Measurements from ENCODE around the gene TMEM106B.

Gene TMEM106B

GRCh38 chr7:12228024-12228423 is 16.9 kb downstream of the TMEM106B start:
- H3F3A ChIP-seq (ENCODE audit: low read depth), result no peaks in the 10 kb centered on the region
- H3K9me2 ChIP-seq (replicated peaks; ENCODE audit: low read depth, low read length), result no peaks in the 10 kb centered on the region
- no peak overlapping the region for H3K4me3 ChIP-seq (ENCODE audit: low read length, poor library complexity, severe bottlenecking)
- H4K20me1 ChIP-seq (ENCODE audit: insufficient read depth, low read length, poor library complexity, severe bottlenecking), result no peaks in the 10 kb centered on the region
- no peak overlapping the region for H3K9ac ChIP-seq (ENCODE audit: low read depth, low read length, poor library complexity, severe bottlenecking)
- H3K27me3 ChIP-seq (ENCODE audit: insufficient read depth, low read length, poor library complexity, severe bottlenecking), result no peaks in the 10 kb centered on the region
- H3K4me2 ChIP-seq (ENCODE audit: low read depth, low read length, poor library complexity, severe bottlenecking), result no peak overlapping the region
- H3K36me3 ChIP-seq (ENCODE audit: insufficient read depth, low read length), result peaks cover 6% of the 10 kb centered on the region; the same call in 1 of the 2 replicates
- H3K79me2 ChIP-seq (ENCODE audit: insufficient read depth, low read length), result no peaks in the 10 kb centered on the region
- H3K4me1 ChIP-seq (ENCODE audit: insufficient read depth, low read length, poor library complexity, severe bottlenecking), result peaks cover 5% of the 10 kb centered on the region
- H3K9me3 ChIP-seq (ENCODE audit: insufficient read depth, low read depth, low read length), result no peaks in the 10 kb centered on the region
- TF ChIP-seq, protein P1, sequence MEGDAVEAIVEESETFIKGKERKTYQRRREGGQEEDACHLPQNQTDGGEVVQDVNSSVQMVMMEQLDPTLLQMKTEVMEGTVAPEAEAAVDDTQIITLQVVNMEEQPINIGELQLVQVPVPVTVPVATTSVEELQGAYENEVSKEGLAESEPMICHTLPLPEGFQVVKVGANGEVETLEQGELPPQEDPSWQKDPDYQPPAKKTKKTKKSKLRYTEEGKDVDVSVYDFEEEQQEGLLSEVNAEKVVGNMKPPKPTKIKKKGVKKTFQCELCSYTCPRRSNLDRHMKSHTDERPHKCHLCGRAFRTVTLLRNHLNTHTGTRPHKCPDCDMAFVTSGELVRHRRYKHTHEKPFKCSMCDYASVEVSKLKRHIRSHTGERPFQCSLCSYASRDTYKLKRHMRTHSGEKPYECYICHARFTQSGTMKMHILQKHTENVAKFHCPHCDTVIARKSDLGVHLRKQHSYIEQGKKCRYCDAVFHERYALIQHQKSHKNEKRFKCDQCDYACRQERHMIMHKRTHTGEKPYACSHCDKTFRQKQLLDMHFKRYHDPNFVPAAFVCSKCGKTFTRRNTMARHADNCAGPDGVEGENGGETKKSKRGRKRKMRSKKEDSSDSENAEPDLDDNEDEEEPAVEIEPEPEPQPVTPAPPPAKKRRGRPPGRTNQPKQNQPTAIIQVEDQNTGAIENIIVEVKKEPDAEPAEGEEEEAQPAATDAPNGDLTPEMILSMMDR (conservative IDR thresholded peaks at IDR 0.05; ENCODE audit: low read length), result no peak
- TF ChIP-seq EZH2phosphoT487 (IDR thresholded peaks at IDR 0.05; ENCODE audit: borderline replicate concordance), result no peak
- H2AFZ ChIP-seq (ENCODE audit: low read length), result no peak overlapping the region

GRCh38 chr7:12229046-12229445 is 18.0 kb downstream of the TMEM106B start:
- Histone ChIP-seq H3K27me3 (ENCODE audit: insufficient read depth, low read length, poor library complexity, severe bottlenecking) (no peaks in the 10 kb centered on the region), H2AFZ (ENCODE audit: low read length) (no peak overlapping the region), H4K20me1 (ENCODE audit: insufficient read depth, low read length, poor library complexity, severe bottlenecking) (no peaks in the 10 kb centered on the region), H3K36me3 (ENCODE audit: insufficient read depth, low read length) (peaks cover 6% of the 10 kb centered on the region; the same call in 1 of the 2 replicates), H3F3A (ENCODE audit: low read depth) (no peaks in the 10 kb centered on the region), H3K79me2 (ENCODE audit: insufficient read depth, low read length) (no peaks in the 10 kb centered on the region), H3K9ac (ENCODE audit: low read depth, low read length, poor library complexity, severe bottlenecking) (no peak overlapping the region), H3K4me3 (ENCODE audit: low read length, poor library complexity, severe bottlenecking) (no peak overlapping the region), H3K4me1 (ENCODE audit: insufficient read depth, low read length, poor library complexity, severe bottlenecking) (no peaks in the 10 kb centered on the region), H3K4me2 (ENCODE audit: low read depth, low read length, poor library complexity, severe bottlenecking) (no peak overlapping the region), H3K9me3 (ENCODE audit: insufficient read depth, low read depth, low read length) (no peaks in the 10 kb centered on the region), H3K9me2 (replicated peaks; ENCODE audit: low read depth, low read length) (no peaks in the 10 kb centered on the region)
- no peak for TF ChIP-seq EZH2phosphoT487 (IDR thresholded peaks at IDR 0.05; ENCODE audit: borderline replicate concordance)
- TF ChIP-seq, protein P1 (conservative IDR thresholded peaks at IDR 0.05; ENCODE audit: low read length), result no peak

DNA sequence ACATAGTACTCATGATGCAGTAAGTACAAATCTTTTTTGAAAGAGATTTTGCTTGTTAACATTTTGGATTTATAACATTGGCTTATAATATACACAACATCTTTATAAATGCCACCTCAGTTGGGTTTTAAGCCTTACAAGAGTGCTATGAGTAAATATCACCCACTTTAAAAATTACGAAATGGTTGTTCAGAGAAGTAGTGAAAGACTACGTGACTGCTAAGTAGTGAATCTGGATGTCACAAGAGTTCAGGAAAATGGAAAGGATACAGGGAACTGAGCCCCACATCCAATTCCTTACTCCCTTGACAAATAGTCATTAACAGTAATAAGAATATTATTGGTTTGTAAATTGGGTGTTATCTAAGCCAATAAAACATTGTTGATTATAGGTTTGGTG is 20.0 kb downstream of the TMEM106B start:
- no peaks in the 10 kb centered on the region for H3K9me3 ChIP-seq (ENCODE audit: insufficient read depth, low read depth, low read length)
- no peak overlapping the region for H3K4me2 ChIP-seq (ENCODE audit: low read depth, low read length, poor library complexity, severe bottlenecking)
- no peak overlapping the region for H3K4me3 ChIP-seq (ENCODE audit: low read length, poor library complexity, severe bottlenecking)
- no peak overlapping the region for H2AFZ ChIP-seq (ENCODE audit: low read length)
- no peaks in the 10 kb centered on the region for H3K27me3 ChIP-seq (ENCODE audit: insufficient read depth, low read length, poor library complexity, severe bottlenecking)
- H3K36me3 ChIP-seq (ENCODE audit: insufficient read depth, low read length), result peaks cover 6% of the 10 kb centered on the region; the same call in 1 of the 2 replicates
- TF ChIP-seq, protein P1 (conservative IDR thresholded peaks at IDR 0.05; ENCODE audit: low read length), result no peak
- TF ChIP-seq EZH2phosphoT487 (IDR thresholded peaks at IDR 0.05; ENCODE audit: borderline replicate concordance), result no peak
- H3K9me2 ChIP-seq (replicated peaks; ENCODE audit: low read depth, low read length), result no peaks in the 10 kb centered on the region
- H4K20me1 ChIP-seq (ENCODE audit: insufficient read depth, low read length, poor library complexity, severe bottlenecking), result no peaks in the 10 kb centered on the region
- no peaks in the 10 kb centered on the region for H3F3A ChIP-seq (ENCODE audit: low read depth)
- H3K9ac ChIP-seq (ENCODE audit: low read depth, low read length, poor library complexity, severe bottlenecking), result no peak overlapping the region
- H3K79me2 ChIP-seq (ENCODE audit: insufficient read depth, low read length), result no peaks in the 10 kb centered on the region
- H3K4me1 ChIP-seq (ENCODE audit: insufficient read depth, low read length, poor library complexity, severe bottlenecking), result no peaks in the 10 kb centered on the region

Measured in Loucy (cell line).